Lower leg skin (tissue), 4 donors: ENCODE data around the gene CAV1. TPM values are rescaled to one million over a fixed set of nuclear protein-coding genes. Genes with fewer than 3 reads are reported as not detected.

Source experiments
- DNase-seq, 2 donors: peaks; one replicate each; pipeline ENCODE4 v3.0.0-alpha.2; 2019; ENCODE audit warnings: low spot score in 2 of 2
- H3K4me3 ChIP-seq: fragments of 200-600 bp; sonication (generic); 2 replicates; pipeline ENCODE4 v1.5.1; 2017; ENCODE audit warnings: mild to moderate bottlenecking, low read depth; ENCODE audit not compliant: poor library complexity, severe bottlenecking
- POLR2A ChIP-seq, 2 donors: fragments of 450-650 bp; IDR thresholded peaks; one replicate each; pipeline ENCODE4 v1.6.1; 2016 to 2017; ENCODE audit warnings: antibody characterized with exemption in 2 of 2, mild to moderate bottlenecking in 1 of 2, moderate library complexity in 1 of 2
- WGBS, 2 donors: methylation state at CpG; one replicate each; pipeline ENCODE4 v1.1.5; 2018; 5-methylcytosine and 5-hydroxymethylcytosine counted together
- intact Hi-C: fragments of 100-400 bp; cut with DNase I; formaldehyde crosslinking; loops from one replicate; pipeline ENCODE4 v1.15.0; 2023; ENCODE audit warnings: low total_unique reads
- total RNA-seq, 4 donors: library from RNA; depleted of rRNA; stranded (reverse); fragments of >200 nt; gene quantifications; one replicate each; pipeline ENCODE4 v1.1.0, GENCODE V29; 2016
- TF ChIP-seq, protein P1 (sequence below), 3 donors: fragments of 450-650 bp; IDR thresholded peaks; one replicate each; pipeline ENCODE4 v1.5.1; 2016; ENCODE audit warnings: antibody characterized with exemption in 3 of 3, mild to moderate bottlenecking in 3 of 3, moderate library complexity in 2 of 3

Gene CAV1
- total RNA-seq, 4 donors from 2014 or later, result 78.7 to 178 (median 139) TPM

DNA sequence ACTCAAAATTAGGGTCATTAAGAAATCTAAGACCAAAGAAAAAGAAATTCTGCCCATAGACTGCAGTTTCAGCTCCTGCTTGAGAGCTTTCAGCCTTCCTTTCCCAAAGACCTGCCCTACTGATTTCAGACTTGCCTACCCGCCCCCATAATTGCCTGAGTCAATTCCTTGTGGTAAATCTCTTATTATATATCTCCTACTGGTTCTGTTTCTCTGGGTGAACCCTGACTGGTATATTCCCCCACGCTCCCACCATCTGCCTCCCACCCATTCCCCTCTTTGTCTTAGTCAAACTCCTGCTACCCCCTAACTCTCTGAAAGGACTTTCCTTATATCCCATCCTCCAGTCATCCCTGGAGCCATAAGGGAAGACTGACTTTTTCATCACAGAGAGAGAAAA is 82.5 kb downstream of the CAV1 start:
- WGBS, 2 donors, result 78 to 81% methylated on average over 2 of the region's 2 CpGs

DNA sequence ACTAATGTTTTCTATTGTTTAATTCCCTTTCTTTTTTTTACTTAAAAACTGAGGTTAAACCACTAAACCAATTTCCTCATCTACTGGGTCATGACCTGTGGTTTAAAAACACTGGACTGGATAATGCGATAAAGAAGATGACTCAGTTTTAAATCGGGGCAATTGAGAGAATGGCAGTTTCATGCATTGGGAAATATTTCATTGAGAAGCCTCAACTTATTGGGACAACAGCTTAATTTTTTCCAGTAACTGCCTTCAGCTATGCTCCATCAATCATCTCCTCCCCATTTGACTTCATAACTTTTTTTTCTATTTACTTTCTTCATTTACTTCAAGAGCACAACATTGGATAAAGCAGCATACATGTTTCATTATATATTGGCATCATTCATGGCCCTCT is 85.4 kb downstream of the CAV1 start:
- DNase-seq, result no peak
- intact Hi-C loops, result no loop called here
- TF ChIP-seq, protein P1, sequence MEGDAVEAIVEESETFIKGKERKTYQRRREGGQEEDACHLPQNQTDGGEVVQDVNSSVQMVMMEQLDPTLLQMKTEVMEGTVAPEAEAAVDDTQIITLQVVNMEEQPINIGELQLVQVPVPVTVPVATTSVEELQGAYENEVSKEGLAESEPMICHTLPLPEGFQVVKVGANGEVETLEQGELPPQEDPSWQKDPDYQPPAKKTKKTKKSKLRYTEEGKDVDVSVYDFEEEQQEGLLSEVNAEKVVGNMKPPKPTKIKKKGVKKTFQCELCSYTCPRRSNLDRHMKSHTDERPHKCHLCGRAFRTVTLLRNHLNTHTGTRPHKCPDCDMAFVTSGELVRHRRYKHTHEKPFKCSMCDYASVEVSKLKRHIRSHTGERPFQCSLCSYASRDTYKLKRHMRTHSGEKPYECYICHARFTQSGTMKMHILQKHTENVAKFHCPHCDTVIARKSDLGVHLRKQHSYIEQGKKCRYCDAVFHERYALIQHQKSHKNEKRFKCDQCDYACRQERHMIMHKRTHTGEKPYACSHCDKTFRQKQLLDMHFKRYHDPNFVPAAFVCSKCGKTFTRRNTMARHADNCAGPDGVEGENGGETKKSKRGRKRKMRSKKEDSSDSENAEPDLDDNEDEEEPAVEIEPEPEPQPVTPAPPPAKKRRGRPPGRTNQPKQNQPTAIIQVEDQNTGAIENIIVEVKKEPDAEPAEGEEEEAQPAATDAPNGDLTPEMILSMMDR (IDR thresholded peaks at IDR 0.05), result no peak
- TF ChIP-seq POLR2A (IDR thresholded peaks at IDR 0.05), result no peak
- no peak overlapping the region for H3K4me3 ChIP-seq
- 65 to 70% methylated on average over 2 of the region's 2 CpGs for WGBS, 2 donors

More for the DNA sequence above, 82.5 kb downstream of the CAV1 start:
- no peak overlapping the region for H3K4me3 ChIP-seq
- intact Hi-C loops, result no loop called here
- DNase-seq, result no peak
- TF ChIP-seq, protein P1 (IDR thresholded peaks at IDR 0.05), result no peak
- no peak for TF ChIP-seq POLR2A (IDR thresholded peaks at IDR 0.05)

DNA sequence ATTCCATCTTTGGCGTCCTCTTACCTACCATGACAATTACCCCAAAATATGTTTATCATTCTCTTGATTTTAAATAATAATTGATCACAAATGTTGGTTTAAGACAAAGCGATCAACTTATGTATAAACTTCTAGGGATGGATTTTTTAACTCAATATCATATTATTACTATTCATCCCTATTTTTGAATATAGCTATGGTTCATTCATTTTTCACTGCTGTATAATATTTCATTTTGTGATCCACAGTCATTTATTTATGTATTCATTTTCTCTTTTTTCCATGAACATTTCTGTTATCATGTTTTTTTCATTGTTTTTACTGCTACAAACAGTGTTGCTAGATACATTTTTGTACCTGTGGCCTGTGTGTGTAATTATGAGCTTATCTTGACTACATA is 85.9 kb downstream of the CAV1 start:
- TF ChIP-seq, protein P1 (IDR thresholded peaks at IDR 0.05), result no peak
- no peak for TF ChIP-seq POLR2A (IDR thresholded peaks at IDR 0.05)
- intact Hi-C loops, result no loop called here
- DNase-seq, result no peak
- 91 to 97% methylated on average over 2 of the region's 2 CpGs for WGBS, 2 donors
- H3K4me3 ChIP-seq, result no peak overlapping the region

Other genes with a start within 250 kb of the CAV1 start
- gene CAV2, start 25.3 kb upstream of the CAV1 start, total RNA-seq, result 10 to 100 TPM; 47.3 to 72.1 (median 67.7) TPM
- 10 to 100 TPM; 15.8 to 28.2 (median 24.5) TPM for gene MET, start 147.2 kb downstream of the CAV1 start, total RNA-seq